HG03342 (cell line): ENCODE data around the gene FGGY.
"Not testable (repeated sequence)": the region's sequence is repeated elsewhere in the genome, so short reads cannot be mapped to it uniquely, and the experiment has no call there.

Experiments
- ATAC-seq: cut with Tn5 transposase; IDR thresholded peaks from one replicate; pipeline ENCODE4 v1.9.1; 2021; ENCODE audit warnings: mild to moderate bottlenecking, moderate library complexity; ENCODE audit not compliant: unreplicated experiment

FGGY gene

DNA sequence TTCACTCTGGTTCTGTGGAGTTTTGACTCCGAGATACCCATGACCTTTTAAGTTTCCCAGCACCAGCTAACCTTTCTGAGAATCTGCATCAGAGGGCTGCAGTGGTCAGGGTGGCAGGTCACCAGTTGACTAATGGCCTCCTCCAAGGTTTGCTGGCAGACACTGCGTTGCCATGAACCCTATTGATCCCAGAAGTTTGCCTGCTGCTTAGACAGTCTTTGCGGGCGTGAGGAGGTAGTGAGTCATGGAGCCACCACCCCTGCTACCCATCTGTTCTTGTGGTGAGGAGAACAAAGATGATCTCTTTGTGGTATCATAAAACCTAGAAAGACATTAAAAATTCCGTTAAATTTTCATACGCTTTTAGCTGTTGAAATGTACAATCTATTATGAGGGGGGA, 180.4 kb downstream of the FGGY start:
- no peak for ATAC-seq

DNA sequence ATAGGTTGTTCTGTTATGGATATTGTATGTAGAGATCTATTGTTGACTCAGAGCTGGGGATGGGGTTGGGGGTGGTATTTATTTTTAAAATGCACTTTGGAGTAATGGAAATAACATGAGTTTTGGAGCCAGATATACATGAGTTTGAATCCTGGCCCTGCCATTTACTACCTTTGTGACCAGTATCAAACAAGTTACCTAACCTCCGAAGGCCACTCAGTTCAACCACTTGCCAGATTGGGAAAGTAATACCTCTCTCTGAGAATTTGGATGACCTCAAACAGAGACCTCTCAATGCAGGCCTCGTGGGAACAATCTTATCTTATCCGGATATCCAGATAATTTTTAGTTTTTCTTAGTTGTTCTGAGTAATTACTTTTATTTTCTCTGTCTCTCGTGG, 181.0 kb downstream of the FGGY start:
- no peak for ATAC-seq

DNA sequence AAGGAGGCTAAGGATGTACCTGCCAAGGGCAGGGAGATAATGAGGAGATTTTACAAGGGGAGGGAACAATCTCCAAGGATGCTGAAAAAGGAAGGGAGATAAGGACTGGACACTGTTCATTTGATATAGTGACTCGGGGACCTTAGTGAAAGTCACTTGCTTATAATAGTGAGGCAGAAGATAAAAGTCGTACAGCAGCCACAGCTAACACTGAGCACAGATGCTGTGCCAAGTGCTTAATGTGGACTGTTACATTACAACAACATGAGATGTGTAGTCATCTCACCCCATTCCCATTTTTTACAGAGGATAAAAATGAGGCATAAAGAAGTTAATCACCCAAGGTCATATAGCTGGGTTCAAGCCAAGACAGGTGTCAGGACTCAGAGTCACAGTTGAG, 181.9 kb downstream of the FGGY start:
- no peak for ATAC-seq

DNA sequence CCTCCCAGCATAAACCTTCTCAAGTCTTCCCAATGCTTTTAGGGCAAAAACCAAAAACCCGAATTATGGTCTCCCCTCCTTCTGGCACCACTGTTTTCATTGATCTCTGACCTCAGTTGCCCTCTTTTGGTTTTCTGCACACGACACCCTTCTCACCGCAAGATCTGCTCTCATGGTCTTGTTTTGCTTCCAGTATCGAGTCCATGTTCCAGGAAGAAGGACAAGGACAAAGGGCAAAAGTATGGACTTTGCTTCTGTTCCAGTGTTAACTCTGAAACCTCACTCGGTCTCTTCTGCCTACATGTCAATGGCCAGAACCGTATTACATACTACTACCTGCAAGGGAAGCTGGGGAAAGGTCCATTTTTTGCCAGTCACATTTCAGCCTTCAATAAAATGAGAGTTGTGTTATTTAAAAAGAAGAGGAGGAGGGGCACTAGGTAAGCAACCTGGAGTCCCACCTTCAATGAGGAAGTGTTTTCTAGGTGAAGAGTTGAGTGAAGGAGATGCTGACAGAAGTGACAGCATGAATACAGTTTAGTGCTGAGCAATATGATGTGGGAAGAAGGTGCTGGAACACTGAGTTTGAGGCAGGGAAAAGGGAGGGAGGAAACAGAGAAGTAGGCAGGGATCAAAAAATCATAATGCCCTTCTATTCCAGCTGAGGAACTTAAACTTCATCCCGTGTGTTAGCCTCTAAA, 183.4 kb downstream of the FGGY start:
- no peak for ATAC-seq

DNA sequence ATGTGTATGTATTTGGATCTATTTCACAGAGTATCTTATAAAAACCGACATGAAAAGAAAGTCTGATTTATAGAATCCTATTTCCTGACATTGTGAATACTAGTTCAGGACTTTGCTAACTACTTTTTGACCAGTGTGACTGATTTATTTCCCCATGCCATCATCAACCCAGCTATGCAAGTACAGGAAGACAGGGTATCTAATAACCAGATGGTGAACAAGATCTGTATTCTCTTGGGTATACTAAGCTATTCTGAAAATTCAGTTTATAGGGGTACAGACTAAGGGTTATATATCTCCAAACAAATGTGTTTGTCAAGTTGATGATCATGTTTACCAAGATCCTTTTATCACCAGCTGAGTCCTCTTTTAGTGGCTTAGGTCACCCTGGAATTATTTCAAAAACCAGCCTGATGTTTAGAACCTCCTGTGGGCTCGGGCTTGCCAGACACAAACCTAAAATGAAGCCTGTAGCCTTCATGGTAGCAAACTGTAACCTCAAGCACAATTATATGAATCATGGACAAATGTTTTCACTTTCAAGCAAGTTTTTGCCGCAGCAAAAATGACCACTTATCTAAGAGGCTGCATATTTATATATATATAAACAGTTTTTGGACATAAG, 185.1 kb downstream of the FGGY start:
- ATAC-seq: no peak

GRCh38 chr1:59482986-59483385, 186.1 kb downstream of the FGGY start:
- ATAC-seq: no peak

GRCh38 chr1:59484096-59484495, 187.2 kb downstream of the FGGY start:
- no peak for ATAC-seq

DNA sequence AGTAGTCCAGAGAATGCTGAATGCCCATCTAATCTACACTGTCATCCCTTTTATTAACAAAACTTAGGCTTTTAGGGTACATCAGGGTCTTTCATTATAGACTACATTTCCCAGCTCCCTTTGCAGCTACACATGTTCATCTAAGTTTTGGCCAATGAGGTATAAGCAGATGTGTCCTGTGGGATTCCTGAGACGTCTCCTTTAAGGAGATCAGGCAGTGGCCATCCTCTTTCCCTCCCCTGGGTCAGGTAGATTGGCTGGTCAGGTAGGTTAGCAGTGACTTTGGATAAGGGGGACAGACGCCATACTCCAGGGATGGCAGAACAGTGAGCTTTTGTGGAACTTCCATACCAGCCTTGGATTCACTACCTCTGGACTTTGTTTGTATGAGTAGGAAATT, 188.3 kb downstream of the FGGY start:
- no peak for ATAC-seq

GRCh38 chr1:59485949-59486348, 189.1 kb downstream of the FGGY start:
- ATAC-seq: no peak

GRCh38 chr1:59486615-59487014, 189.7 kb downstream of the FGGY start:
- no peak for ATAC-seq

DNA sequence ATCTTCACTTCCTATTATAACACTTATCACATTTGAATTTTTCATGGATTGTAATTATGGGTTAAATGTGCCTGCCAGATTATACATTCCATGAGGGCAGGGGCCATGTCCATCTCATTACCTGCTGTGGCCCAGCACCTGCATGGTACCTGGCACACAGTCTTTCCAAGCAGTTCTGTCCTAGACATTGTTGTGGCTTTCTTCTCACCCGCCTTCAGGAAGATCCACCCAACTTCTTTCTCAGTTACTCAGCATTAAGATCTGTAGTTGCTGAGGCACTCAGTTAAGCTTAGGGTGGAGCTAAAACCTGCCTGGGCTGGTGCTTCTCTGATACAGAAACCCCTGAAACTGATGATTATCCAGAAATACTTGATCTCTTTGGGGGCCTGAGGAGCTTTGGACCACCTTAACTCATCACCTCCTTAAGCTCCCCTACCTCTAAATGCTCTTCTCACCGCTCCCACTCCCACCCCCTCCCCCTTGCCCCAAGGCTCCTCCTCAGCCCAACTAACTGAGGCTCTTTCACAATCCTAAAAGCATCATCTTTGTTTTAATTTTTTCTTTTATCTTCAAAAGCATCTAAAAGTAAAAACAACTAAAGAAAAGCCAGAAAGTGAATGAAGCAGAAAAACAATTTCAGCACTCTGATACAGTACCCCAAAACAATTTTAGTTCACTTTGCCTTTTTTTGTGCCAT, 190.6 kb downstream of the FGGY start:
- ATAC-seq: no peak

DNA sequence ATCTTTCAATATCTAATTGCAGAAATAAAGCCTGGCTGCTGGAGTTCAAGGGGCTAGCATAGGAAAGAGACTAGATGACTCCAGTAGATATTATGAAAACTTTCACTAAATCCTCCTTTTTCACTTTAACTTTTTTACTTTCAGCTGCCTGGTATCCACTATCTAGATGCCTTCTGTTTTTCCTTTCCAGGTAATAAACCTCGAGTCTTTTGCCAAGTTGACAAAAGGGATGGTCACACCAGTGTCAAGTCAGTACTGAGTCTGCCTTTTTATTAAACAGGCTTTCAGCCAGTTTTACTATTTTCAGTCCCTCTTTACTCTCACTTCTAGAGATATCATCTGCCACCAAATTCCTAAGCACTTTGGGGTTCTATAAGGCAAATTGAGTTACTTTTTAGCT, 195.6 kb downstream of the FGGY start:
- no peak for ATAC-seq

DNA sequence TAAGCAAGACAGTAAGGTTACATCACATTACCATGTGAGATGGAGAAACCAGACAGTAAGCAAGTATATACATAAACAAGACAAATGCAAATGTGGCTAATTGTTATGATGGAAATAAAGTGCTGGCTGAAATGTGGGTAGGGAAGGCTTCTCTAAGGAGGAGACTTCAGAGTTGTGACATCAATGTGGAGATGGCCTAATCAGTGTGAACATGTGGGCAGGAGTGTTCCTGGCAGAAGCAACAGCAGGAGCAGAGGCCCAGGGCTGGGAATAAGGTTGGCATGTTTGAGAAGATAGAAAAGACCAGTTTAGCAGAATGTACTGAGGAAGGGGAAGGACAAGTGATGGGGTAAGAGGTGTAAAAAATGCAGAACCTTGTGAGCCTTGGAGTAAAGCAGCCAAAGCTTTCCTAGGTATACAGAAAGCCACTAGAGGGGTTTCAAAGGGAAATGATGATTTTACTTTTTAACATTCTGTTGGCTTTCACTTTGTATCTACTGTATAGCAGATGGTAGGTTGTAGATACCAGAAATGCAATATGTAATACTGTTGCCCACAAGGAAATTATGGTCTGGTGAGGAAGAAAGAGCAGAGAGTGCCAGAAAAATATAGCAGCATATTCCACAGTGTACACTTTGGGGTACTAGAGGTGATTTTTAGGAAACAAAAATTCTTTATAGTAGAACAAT, 197.4 kb downstream of the FGGY start:
- no peak for ATAC-seq

GRCh38 chr1:59496156-59496555, 199.3 kb downstream of the FGGY start:
- not testable (repeated sequence) for ATAC-seq

DNA sequence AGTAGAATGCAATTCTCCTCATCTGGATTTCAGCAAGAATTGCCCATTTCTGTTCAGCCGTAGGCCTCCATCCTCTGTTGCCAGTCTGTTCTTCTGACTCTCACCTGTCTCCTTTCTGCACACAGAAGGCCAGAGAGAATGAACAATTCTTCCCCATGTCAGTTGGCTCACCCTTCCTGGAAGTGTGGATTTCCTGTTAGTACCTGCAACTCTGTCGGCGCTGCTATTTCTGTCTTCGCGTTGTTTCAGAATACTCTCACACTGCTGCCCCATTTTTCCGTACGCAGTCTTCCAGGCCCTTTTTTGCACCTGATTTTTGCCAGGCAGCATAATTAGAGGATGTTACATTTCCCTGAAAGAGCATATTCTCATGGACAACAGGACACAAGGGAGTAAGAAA, 200.7 kb downstream of the FGGY start:
- no peak for ATAC-seq

- no peak for ATAC-seq
These were observed 201.7 kb downstream of the FGGY start for GRCh38 chr1:59498640-59499039.

GRCh38 chr1:59499273-59499942, 202.5 kb downstream of the FGGY start:
- no peak for ATAC-seq

DNA sequence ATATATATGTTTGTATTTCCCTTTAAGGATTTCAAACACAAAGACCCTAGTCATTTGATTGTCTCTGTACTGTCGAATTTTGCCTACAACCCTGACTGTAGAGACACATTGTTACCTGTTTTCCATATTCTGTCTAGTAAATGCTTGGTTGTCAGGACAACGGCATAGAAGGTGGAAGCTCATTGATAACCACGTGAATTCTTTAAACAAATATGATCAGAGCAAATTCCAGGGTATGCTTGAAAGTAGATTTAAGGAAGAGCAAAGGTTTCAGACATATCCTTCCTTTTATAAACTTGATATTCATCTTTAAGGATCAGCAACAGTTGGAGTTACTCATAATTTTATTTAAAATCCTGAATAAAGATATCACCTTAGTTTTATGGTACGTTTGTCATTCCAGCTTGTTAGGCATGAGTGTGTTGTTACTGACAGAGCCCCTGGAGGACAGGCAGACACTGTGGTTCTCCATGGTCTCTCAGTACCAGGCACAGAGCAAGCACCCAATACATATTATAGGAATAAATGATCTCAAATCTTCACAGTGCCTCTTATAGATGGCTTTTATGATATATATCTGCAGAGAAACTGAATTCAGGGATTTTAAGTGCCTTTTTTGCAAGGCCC, 203.2 kb downstream of the FGGY start:
- ATAC-seq: no peak

- no peak for ATAC-seq
These were observed 204.3 kb downstream of the FGGY start for GRCh38 chr1:59500950-59501742.
